ENCODE results near the gene POLR2F. TPM values are rescaled to one million over a fixed set of nuclear protein-coding genes. Genes with fewer than 3 reads are reported as not detected.

The POLR2F gene
- total RNA-seq, 1 donor from 2014 or later, result 23.5 TPM

DNA sequence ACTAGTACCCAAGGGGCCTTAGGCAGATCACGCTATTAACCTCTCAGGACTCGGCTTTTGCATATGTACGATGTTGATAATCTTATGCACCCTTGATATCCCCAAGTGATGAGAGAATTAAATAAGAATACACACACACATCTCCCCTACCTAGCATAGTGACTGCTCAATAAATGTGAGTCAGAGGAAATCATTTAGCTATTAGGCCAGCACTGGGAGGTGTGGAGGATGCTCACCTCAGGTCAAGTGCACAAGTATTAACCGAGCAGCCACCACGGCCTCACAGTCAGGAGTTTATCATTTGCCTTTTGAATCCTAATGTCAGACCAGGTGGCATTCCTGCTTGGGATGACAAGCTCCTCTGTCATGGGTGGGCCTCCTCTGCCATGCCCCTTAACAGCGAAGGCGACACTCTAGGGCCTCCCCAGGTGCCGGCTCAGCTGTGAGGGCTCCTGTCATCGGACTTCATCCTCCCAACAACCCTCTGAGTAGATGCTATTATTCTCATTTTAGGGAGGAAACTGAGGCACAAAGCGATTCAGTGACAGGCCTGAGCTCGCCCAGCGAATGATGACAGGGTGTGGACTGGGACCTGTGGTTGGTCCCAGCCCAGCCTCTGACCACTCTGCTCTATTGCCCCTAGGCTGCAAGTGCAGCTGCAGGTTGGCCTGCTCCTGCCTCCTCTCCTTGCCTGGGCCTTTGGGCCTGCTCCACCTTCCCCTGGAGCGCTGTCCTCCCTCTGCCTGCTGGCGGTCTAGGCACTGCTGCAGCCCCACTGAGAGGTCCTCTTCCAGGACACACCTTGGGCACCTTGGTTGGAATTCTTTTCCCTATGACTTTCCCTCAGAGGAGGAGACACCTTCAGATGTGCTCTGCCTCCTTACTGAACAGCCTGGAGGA lies 35.9 kb downstream of the POLR2F start:
- Histone ChIP-seq H3K9me3 (ENCODE audit: control insufficient read depth in 3 of 3, low read length in 3 of 3) (no peaks in the 10 kb centered on the region), H3K27ac (ENCODE audit: low read depth, low read length) (no peak overlapping the region), H3K4me1 (ENCODE audit: control insufficient read depth in 3 of 3, insufficient read depth in 3 of 3, low read length in 3 of 3) (no peaks in the 10 kb centered on the region), H3K27me3 (ENCODE audit: control insufficient read depth in 3 of 3, insufficient read depth in 3 of 3, low read length in 3 of 3) (no peaks in the 10 kb centered on the region), H3K9ac (ENCODE audit: low read depth in 1 of 3, low read length in 3 of 3) (no peak overlapping the region), H3K36me3 (ENCODE audit: control insufficient read depth in 3 of 3, insufficient read depth in 3 of 3, low read length in 3 of 3) (peaks cover 0 to 6% (median 3%) of the 10 kb centered on the region in 3 donors), H3K4me3 (ENCODE audit: low read length in 3 of 3) (no peak overlapping the region)

DNA sequence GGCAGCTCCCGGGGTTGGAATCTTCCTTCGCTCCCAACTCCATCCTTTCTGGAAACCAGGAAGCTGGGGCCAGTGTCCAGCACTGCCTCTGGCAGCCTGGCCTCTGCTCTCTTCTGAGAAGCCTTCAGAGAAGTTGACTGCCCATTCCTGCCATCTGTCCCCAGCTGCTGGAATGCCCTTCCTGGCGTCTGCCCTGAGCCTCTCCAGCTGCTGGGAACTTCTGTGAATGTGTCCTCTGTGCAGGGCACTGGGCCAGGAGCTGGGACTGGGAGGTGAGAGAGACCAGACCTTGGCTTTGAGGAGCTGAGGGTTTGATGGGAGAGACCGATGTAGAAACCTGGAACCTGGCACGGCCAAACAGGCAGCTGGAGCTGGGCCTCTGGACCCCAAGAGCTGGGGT lies 36.8 kb downstream of the POLR2F start:
- H3K27ac ChIP-seq (ENCODE audit: low read depth, low read length), result no peak overlapping the region
- no peaks in the 10 kb centered on the region for H3K9me3 ChIP-seq (ENCODE audit: control insufficient read depth in 3 of 3, low read length in 3 of 3)
- H3K4me3 ChIP-seq (ENCODE audit: low read length in 3 of 3), result no peak overlapping the region
- H3K27me3 ChIP-seq (ENCODE audit: control insufficient read depth in 3 of 3, insufficient read depth in 3 of 3, low read length in 3 of 3), result no peaks in the 10 kb centered on the region
- H3K9ac ChIP-seq (ENCODE audit: low read depth in 1 of 3, low read length in 3 of 3), result no peak overlapping the region
- no peaks in the 10 kb centered on the region for H3K4me1 ChIP-seq (ENCODE audit: control insufficient read depth in 3 of 3, insufficient read depth in 3 of 3, low read length in 3 of 3)
- peaks cover 0 to 6% (median 3%) of the 10 kb centered on the region in 3 donors for H3K36me3 ChIP-seq (ENCODE audit: control insufficient read depth in 3 of 3, insufficient read depth in 3 of 3, low read length in 3 of 3)

GRCh38 chr22:37990862-37991261 lies 37.4 kb downstream of the POLR2F start:
- no peak overlapping the region for H3K4me3 ChIP-seq (ENCODE audit: low read length in 3 of 3)
- no peaks in the 10 kb centered on the region for H3K4me1 ChIP-seq (ENCODE audit: control insufficient read depth in 3 of 3, insufficient read depth in 3 of 3, low read length in 3 of 3)
- peaks cover 0 to 6% (median 3%) of the 10 kb centered on the region in 3 donors for H3K36me3 ChIP-seq (ENCODE audit: control insufficient read depth in 3 of 3, insufficient read depth in 3 of 3, low read length in 3 of 3)
- H3K9me3 ChIP-seq (ENCODE audit: control insufficient read depth in 3 of 3, low read length in 3 of 3), result no peaks in the 10 kb centered on the region
- H3K27ac ChIP-seq (ENCODE audit: low read depth, low read length), result no peak overlapping the region
- no peaks in the 10 kb centered on the region for H3K27me3 ChIP-seq (ENCODE audit: control insufficient read depth in 3 of 3, insufficient read depth in 3 of 3, low read length in 3 of 3)
- no peak overlapping the region for H3K9ac ChIP-seq (ENCODE audit: low read depth in 1 of 3, low read length in 3 of 3)

DNA sequence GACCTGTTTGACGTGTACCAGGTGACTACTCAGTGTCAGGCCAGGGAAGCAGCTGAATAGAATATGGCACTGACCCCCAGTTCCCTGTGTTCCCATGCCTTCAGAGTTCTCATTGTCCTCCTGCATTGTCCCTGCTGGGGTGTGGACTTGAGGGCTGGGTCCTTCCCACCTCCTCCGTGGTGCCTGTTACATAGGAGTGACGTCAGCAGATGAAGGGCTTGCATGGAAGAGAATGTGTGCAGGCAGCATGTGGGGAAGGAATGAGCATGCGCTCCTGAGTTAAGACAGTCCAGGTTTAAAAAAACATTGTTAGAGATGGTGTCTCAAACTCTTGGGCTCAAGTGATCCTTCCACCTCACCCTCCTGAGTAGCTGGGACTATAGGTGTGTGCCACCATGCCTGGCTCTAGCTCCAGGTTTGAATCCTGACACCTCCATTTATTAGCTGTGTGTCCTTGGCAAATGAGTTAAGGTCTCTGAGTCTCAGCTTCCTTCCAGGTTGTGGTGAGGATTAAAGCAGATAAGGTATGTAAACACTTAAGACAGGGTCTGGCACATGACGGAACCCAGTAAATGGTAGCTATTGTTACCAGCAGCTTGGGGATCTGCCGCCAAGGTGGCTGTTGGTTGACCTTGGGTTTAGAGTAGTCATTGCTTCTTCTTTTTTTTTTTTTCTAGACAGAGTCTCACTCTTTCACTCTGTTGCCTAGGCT lies 38.4 kb downstream of the POLR2F start:
- no peak overlapping the region for H3K27ac ChIP-seq (ENCODE audit: low read depth, low read length)

GRCh38 chr22:37994049-37994448 lies 40.5 kb downstream of the POLR2F start:
- no peaks in the 10 kb centered on the region for H3K27me3 ChIP-seq (ENCODE audit: control insufficient read depth in 3 of 3, insufficient read depth in 3 of 3, low read length in 3 of 3)
- H3K4me3 ChIP-seq (ENCODE audit: low read length in 3 of 3), result no peak overlapping the region
- peaks cover under 1 to 5% (median 3%) of the 10 kb centered on the region in 3 donors for H3K4me1 ChIP-seq (ENCODE audit: control insufficient read depth in 3 of 3, insufficient read depth in 3 of 3, low read length in 3 of 3)
- H3K9me3 ChIP-seq (ENCODE audit: control insufficient read depth in 3 of 3, low read length in 3 of 3), result no peaks in the 10 kb centered on the region
- H3K27ac ChIP-seq (ENCODE audit: low read depth, low read length), result no peak overlapping the region
- H3K36me3 ChIP-seq (ENCODE audit: control insufficient read depth in 3 of 3, insufficient read depth in 3 of 3, low read length in 3 of 3), result no peaks in the 10 kb centered on the region
- H3K9ac ChIP-seq (ENCODE audit: low read depth in 1 of 3, low read length in 3 of 3), result no peak overlapping the region

More for the DNA sequence above, 38.4 kb downstream of the POLR2F start:
- H3K36me3 ChIP-seq (ENCODE audit: control insufficient read depth in 3 of 3, insufficient read depth in 3 of 3, low read length in 3 of 3), result peaks cover 0 to 3% (median 2%) of the 10 kb centered on the region in 3 donors
- H3K4me3 ChIP-seq (ENCODE audit: low read length in 3 of 3), result no peak overlapping the region
- H3K9ac ChIP-seq (ENCODE audit: low read depth in 1 of 3, low read length in 3 of 3), result no peak overlapping the region
- H3K27me3 ChIP-seq (ENCODE audit: control insufficient read depth in 3 of 3, insufficient read depth in 3 of 3, low read length in 3 of 3), result no peaks in the 10 kb centered on the region
- H3K9me3 ChIP-seq (ENCODE audit: control insufficient read depth in 3 of 3, low read length in 3 of 3), result no peaks in the 10 kb centered on the region
- H3K4me1 ChIP-seq (ENCODE audit: control insufficient read depth in 3 of 3, insufficient read depth in 3 of 3, low read length in 3 of 3), result no peaks in the 10 kb centered on the region

DNA sequence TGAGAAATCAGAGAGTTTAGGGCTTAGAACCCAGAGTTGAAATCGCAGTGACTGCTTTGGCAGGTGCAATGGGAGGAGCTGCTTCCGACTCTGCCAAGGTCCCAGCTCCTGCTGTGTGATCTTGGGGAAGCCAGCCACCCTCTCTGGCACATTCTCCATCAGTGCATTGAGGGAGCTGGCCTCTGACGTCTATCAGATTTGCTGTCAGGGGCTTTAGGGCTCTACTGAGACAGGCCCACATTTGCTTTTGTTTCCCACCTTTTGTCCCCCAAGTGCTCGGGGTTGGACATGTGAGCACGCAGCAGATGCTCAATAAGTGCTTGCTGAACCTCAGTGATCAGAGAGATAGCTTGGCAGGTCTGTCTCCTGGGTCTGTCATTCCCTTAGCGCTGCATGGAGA lies 41.5 kb downstream of the POLR2F start:
- no peaks in the 10 kb centered on the region for H3K36me3 ChIP-seq (ENCODE audit: control insufficient read depth in 3 of 3, insufficient read depth in 3 of 3, low read length in 3 of 3)
- H3K27ac ChIP-seq (ENCODE audit: low read depth, low read length), result no peak overlapping the region
- no peak overlapping the region for H3K4me3 ChIP-seq (ENCODE audit: low read length in 3 of 3)
- H3K9me3 ChIP-seq (ENCODE audit: control insufficient read depth in 3 of 3, low read length in 3 of 3), result no peaks in the 10 kb centered on the region
- peaks cover 10 to 14% (median 12%) of the 10 kb centered on the region in 3 donors for H3K4me1 ChIP-seq (ENCODE audit: control insufficient read depth in 3 of 3, insufficient read depth in 3 of 3, low read length in 3 of 3)
- no peak overlapping the region for H3K9ac ChIP-seq (ENCODE audit: low read depth in 1 of 3, low read length in 3 of 3)
- no peaks in the 10 kb centered on the region for H3K27me3 ChIP-seq (ENCODE audit: control insufficient read depth in 3 of 3, insufficient read depth in 3 of 3, low read length in 3 of 3)

DNA sequence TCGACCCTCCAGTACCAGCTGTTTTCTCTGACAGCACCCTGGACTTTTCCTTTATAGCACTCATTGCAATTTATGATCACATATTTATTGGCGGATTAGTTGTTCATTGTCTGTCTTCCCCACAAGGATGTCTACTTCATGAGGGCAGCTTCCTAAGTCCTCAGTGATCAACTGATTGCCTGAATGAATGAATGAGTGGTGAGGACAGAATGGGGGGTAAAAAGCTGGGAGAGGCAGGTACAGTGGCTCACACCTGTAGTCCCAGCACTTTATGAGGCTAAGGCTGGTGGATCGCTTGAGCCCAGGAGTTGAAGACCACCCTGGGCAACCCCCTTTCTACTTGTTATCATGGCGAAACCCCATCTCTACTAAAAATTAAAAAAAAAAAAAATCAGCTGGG lies 42.0 kb downstream of the POLR2F start:
- no peak overlapping the region for H3K9ac ChIP-seq (ENCODE audit: low read depth in 1 of 3, low read length in 3 of 3)

DNA sequence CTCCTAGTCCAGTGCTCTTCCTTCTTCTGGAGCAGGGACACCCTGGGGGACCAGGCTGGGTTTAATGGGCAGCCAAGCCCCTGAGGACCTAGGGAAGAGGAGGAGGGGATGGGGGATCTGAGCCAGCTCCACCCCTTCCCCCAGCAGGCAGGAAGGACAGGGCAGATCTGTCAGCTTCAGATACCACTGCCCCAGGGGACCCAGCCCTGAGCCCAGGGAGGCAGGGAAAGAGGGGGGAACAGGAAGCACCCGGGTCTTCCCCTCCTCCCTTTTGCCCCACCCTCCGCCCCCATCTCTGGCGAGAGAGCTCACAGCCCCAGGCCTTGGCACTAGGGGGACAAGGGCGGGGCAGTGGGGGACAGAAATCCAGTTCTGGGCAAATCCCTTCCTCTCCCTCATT lies 42.6 kb downstream of the POLR2F start:
- Histone ChIP-seq H3K36me3 (ENCODE audit: control insufficient read depth in 3 of 3, insufficient read depth in 3 of 3, low read length in 3 of 3) (no peaks in the 10 kb centered on the region), H3K9ac (ENCODE audit: low read depth in 1 of 3, low read length in 3 of 3) (no peak overlapping the region), H3K4me3 (ENCODE audit: low read length in 3 of 3) (no peak overlapping the region), H3K27ac (ENCODE audit: low read depth, low read length) (no peak overlapping the region), H3K9me3 (ENCODE audit: control insufficient read depth in 3 of 3, low read length in 3 of 3) (no peaks in the 10 kb centered on the region), H3K27me3 (ENCODE audit: control insufficient read depth in 3 of 3, insufficient read depth in 3 of 3, low read length in 3 of 3) (no peaks in the 10 kb centered on the region), H3K4me1 (ENCODE audit: control insufficient read depth in 3 of 3, insufficient read depth in 3 of 3, low read length in 3 of 3) (peaks cover 18 to 24% (median 20%) of the 10 kb centered on the region in 3 donors)

More for the DNA sequence above, 42.0 kb downstream of the POLR2F start:
- Histone ChIP-seq H3K27ac (ENCODE audit: low read depth, low read length) (no peak overlapping the region), H3K36me3 (ENCODE audit: control insufficient read depth in 3 of 3, insufficient read depth in 3 of 3, low read length in 3 of 3) (no peaks in the 10 kb centered on the region), H3K9me3 (ENCODE audit: control insufficient read depth in 3 of 3, low read length in 3 of 3) (no peaks in the 10 kb centered on the region), H3K4me1 (ENCODE audit: control insufficient read depth in 3 of 3, insufficient read depth in 3 of 3, low read length in 3 of 3) (peaks cover 15 to 19% (median 17%) of the 10 kb centered on the region in 3 donors), H3K4me3 (ENCODE audit: low read length in 3 of 3) (no peak overlapping the region), H3K27me3 (ENCODE audit: control insufficient read depth in 3 of 3, insufficient read depth in 3 of 3, low read length in 3 of 3) (no peaks in the 10 kb centered on the region)

DNA sequence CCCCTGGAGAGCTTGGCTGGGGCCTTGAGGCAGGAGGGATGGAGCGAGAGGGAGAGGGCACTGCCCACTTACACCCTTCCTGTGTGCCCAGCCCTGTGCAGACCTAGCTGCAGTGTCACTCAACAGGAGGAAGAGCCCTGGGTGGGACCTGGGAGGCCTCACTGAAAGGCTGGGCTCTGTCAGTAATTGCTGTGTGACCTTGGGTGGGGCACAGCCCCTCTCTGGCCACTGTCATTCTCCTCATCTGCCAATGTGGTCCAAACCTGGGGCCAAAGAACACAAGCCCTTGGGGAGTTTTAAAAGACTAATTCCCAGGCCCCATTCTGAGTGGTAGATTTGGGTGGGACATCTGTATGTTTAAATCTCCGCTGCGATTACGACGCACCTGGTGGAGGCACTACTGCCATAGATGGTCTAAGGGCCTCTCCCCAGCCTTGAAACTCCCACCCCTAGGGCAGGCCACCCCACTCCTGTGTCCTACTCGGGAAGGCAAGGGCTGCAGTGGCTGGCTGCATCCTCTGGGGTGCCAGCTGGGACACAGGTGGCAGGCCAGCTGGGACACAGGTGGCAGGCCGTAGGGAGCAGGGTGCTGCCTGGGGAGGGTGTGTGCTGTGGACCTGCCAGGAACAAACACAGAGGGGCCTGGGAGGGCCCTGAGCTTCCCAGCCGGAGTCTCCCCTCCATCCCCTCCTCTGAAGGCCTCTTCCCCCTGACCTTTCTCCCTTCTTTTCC lies 43.2 kb downstream of the POLR2F start:
- H3K27ac ChIP-seq (ENCODE audit: low read depth, low read length), result no peak overlapping the region

More for the DNA sequence above, 43.2 kb downstream of the POLR2F start:
- no peaks in the 10 kb centered on the region for H3K36me3 ChIP-seq (ENCODE audit: control insufficient read depth in 3 of 3, insufficient read depth in 3 of 3, low read length in 3 of 3)
- H3K4me1 ChIP-seq (ENCODE audit: control insufficient read depth in 3 of 3, insufficient read depth in 3 of 3, low read length in 3 of 3), result peaks cover 18 to 24% (median 20%) of the 10 kb centered on the region in 3 donors
- no peaks in the 10 kb centered on the region for H3K9me3 ChIP-seq (ENCODE audit: control insufficient read depth in 3 of 3, low read length in 3 of 3)
- H3K9ac ChIP-seq (ENCODE audit: low read depth in 1 of 3, low read length in 3 of 3), result no peak overlapping the region
- no peak overlapping the region for H3K4me3 ChIP-seq (ENCODE audit: low read length in 3 of 3)
- H3K27me3 ChIP-seq (ENCODE audit: control insufficient read depth in 3 of 3, insufficient read depth in 3 of 3, low read length in 3 of 3), result no peaks in the 10 kb centered on the region

All from skeletal muscle tissue (tissue), 4 donors.